Liver (tissue), 3 donors: ENCODE data around the gene CACNA1C.

Source experiments
- ATF3 ChIP-seq: IDR thresholded peaks from 2 replicates; pipeline ENCODE4 v1.6.1; 2016; ENCODE audit warnings: antibody characterized with exemption
- CTCF ChIP-seq: fragments of 150-350 bp; IDR thresholded peaks from 2 replicates; pipeline ENCODE4 v1.5.1; 2017; ENCODE audit warnings: improper control_type of control experiment, low read depth, low read length; ENCODE audit not compliant: missing input control
- EGR1 ChIP-seq, 2 donors: IDR thresholded peaks; 2 replicates each; pipeline ENCODE4 v1.6.1; 2016 to 2018; ENCODE audit warnings: antibody characterized with exemption in 2 of 2, low read depth in 2 of 2
- FOXA2 ChIP-seq: IDR thresholded peaks from 2 replicates; pipeline ENCODE4 v1.6.1; 2016; ENCODE audit warnings: antibody characterized with exemption
- GABPA ChIP-seq, 2 donors: IDR thresholded peaks in 1 of 2; conservative IDR thresholded peaks in 1 of 2; 2 replicates each; pipeline ENCODE4 v1.6.1; 2016; ENCODE audit warnings: antibody characterized with exemption in 2 of 2, mild to moderate bottlenecking in 1 of 2, moderate library complexity in 1 of 2
- HNF4A ChIP-seq, 2 donors: conservative IDR thresholded peaks; 2 replicates each; pipeline ENCODE4 v1.6.1; 2016; ENCODE audit warnings: antibody characterized with exemption in 2 of 2, mild to moderate bottlenecking in 2 of 2
- MAX ChIP-seq: IDR thresholded peaks from 2 replicates; pipeline ENCODE4 v1.6.1; 2016; ENCODE audit warnings: antibody characterized with exemption
- REST ChIP-seq: IDR thresholded peaks from 2 replicates; pipeline ENCODE4 v1.6.1; 2016; ENCODE audit warnings: antibody characterized with exemption, mild to moderate bottlenecking
- RXRA ChIP-seq, 2 donors: IDR thresholded peaks; 2 replicates each; pipeline ENCODE4 v1.6.1; 2017 to 2018; ENCODE audit warnings: antibody characterized with exemption in 2 of 2, mild to moderate bottlenecking in 1 of 2
- TAF1 ChIP-seq: conservative IDR thresholded peaks from 2 replicates; pipeline ENCODE4 v1.6.1; 2016; ENCODE audit warnings: antibody characterized with exemption, mild to moderate bottlenecking
- YY1 ChIP-seq: IDR thresholded peaks from 2 replicates; pipeline ENCODE4 v1.6.1; 2016; ENCODE audit warnings: antibody characterized with exemption, mild to moderate bottlenecking
- ZBTB33 ChIP-seq: IDR thresholded peaks from 2 replicates; pipeline ENCODE4 v1.6.1; 2016; ENCODE audit warnings: antibody characterized with exemption
- donor health status: healthy.
- donor health status: healthy.

GRCh38 chr12:2023365-2023764 lies 29.4 kb upstream of the CACNA1C start:
- TF ChIP-seq CTCF, result no peak
- TF ChIP-seq MAX, result no peak
- no peak for TF ChIP-seq FOXA2
- TF ChIP-seq RXRA (IDR thresholded peaks at IDR 0.05), result no peak
- no peak for TF ChIP-seq REST
- no peak for TF ChIP-seq YY1
- TF ChIP-seq GABPA (IDR thresholded peaks at IDR 0.05 in 1 of 2, conservative IDR thresholded peaks at IDR 0.05 in 1 of 2), result no peak
- TF ChIP-seq TAF1, result no peak
- no peak for TF ChIP-seq ZBTB33
- TF ChIP-seq EGR1 (IDR thresholded peaks at IDR 0.05; ENCODE audit: low read depth in 2 of 2), result no peak
- no peak for TF ChIP-seq HNF4A (conservative IDR thresholded peaks at IDR 0.05)
- no peak for TF ChIP-seq ATF3
